Measurements from ENCODE around the gene CTBP2.
"Not testable (repeated sequence)": the region's sequence is repeated elsewhere in the genome, so short reads cannot be mapped to it uniquely, and the experiment has no call there.

Gene CTBP2

DNA sequence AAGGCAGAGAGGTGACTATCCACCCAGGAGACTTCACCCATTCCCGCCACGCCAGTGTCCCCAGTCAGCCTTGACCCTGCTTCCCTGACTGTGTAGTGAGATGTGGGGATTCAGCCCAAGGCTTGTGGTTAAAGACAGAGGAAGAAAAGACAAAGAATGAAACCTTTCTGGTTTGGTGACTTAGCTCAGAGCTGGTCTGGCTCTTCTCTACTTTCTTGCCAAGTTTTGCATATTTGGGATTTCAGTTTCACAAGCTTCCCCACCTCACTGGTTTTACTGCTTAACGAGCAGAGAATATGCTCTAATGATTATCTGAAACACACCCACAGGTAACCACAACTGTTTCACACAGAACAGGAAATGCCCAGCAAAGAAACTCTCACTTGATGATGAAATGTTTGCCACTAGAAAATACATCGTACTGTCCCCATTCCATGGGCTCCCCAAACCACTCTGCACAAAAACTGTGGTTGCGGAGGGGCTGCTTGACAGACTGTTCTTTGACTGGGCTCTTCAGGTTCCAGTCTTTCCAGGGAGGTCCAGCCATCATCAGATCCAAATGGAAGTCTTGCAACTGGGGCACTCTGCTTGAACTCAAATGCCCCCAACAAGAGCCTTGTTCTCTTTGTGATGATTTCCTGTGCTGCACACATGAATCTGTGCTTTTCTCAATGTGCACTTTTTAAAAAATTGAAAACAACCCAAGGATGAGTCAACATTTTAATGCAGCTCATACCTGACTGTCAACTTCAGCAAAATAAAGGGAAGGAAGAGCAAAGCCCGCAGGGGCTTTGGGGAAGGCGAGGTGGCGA is 95.5 kb downstream of the CTBP2 start:
- peak; percentile 54 for DNase-seq (ENCODE audit: low read depth in 2 of 2)

DNA sequence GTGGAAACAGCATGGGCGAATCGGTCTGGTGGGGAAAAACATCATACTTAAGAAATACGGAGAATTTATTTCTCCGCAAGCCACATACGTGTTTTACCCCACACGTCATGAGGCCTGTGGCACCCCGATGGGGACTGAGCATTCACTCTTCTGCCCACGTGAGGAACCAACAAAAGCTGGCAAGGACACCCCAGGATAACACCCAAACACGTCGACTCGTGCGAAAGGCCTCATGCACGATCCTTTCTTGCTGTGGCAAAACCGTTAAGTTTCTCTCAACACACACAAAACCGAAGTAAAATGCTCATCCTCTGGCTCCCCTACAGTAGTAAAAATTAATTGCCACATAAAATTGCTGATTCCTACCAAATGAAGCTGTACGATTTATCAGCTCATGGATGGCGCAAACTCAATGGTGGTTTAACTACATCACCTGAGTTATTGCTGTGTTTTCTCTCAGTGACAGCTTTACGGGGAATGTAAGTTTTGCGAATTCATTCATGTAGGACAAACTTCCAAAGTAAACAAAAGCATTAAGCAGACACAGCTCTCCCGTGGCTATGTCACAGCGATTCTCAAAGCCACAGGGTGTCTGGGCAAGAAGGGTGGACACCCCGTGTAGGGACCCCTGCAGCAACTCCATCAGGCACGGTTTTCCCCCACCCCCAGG is 97.0 kb downstream of the CTBP2 start:
- DNase-seq (ENCODE audit: low read depth in 2 of 2), result no peak

DNA sequence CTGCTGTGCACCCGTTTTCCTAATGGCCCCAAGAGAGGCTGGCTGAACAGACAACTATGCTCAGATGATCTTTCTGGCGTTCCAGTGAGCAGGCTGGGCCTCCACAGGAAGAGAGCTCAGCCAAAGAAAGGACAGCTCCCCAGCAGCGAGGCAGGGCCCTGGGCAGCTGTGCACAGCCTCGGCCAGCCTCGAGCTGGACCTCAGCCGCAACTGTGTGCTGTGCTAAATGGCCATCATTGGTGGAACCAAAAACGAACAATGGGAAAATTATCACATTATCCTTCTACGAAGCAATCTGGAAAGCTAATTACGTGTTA is 97.5 kb downstream of the CTBP2 start:
- DNase-seq (ENCODE audit: low read depth in 2 of 2), result no peak

GRCh38 chr10:125062227-125062913 is 98.0 kb downstream of the CTBP2 start:
- no peak for DNase-seq (ENCODE audit: low read depth in 2 of 2)

DNA sequence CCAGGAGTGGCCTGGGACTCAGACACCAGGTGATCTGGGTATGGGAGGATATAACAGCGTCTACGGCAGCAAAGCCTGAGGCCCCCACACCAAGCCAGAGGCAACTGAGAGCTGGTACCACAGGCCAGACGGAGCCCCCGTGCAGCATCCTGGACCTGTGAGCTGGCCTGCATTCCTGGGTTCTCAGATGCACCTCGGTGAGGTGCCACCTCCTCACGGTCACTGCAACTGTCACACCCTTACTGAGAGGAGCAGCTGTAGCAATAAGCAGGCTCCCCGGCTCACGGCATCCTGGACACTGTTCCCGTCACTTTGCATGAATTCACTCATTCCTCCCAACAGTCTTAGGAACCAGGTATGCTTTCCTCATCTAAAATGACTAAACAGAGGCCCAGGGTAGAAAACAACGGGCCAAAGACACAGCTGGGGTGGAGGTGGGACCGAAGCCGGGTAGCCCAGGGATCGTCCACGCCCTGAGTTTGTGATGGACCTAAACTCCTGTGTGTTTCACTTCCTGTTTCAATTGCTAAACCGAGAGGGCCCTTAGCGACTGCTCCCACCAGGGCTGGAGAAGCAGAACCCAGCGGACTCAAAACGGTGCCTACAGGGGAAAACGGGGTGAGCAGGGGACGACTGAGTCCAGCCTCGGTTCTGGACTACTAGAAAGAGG is 98.7 kb downstream of the CTBP2 start:
- DNase-seq (ENCODE audit: low read depth in 2 of 2), result no peak

DNA sequence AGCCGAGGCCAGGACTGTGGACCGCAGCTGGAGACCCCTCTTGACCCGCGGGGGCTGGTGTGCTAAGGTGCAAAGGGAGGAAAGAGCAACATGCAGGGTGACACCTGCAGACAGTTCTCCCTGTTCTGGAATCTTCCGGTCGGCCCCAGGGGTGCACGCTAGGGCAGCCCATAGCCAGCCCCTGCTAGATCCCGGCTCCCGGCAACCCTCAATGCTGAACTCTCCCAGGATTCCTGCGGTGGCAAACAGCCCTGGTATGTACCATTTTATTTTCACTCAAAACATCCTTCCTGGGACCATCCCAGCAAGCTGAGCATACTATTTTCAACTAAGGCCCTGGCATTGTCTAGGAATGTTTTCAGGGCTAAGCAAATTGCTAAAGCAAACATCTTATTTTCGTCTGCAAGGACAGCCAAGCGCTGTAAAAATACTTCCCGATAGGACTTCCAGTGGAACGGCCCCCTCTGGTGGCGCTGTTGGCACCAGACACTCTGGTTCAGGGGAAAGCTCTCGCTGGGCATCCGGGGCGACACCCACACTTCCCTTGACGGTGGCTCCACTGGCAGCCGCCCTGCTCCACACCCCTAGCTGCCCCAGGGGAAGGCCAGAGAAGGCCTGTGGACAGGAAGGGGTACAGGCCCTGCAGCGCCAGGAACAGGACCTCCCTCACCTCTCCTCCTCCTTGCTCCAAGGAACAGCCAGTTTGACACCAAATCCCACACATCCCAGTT is 99.4 kb downstream of the CTBP2 start:
- peak in 1 of 2 experiments; percentile 55 for DNase-seq (ENCODE audit: low read depth in 2 of 2)

GRCh38 chr10:125060482-125060825 is 99.9 kb downstream of the CTBP2 start:
- DNase-seq (ENCODE audit: low read depth in 2 of 2), result no peak

GRCh38 chr10:125060026-125060425 is 100.3 kb downstream of the CTBP2 start:
- peak in 1 of 2 experiments; percentile 52 for DNase-seq (ENCODE audit: low read depth in 2 of 2)

- not testable (repeated sequence) for DNase-seq (ENCODE audit: low read depth in 2 of 2)
Measured at GRCh38 chr10:125059348-125059747, 101.0 kb downstream of the CTBP2 start.

GRCh38 chr10:125057158-125058001 is 103.0 kb downstream of the CTBP2 start:
- peak in 1 of 2 experiments; percentile 52 for DNase-seq (ENCODE audit: low read depth in 2 of 2)

GRCh38 chr10:125056161-125057132 is 103.9 kb downstream of the CTBP2 start:
- no peak for DNase-seq (ENCODE audit: low read depth in 2 of 2)

DNA sequence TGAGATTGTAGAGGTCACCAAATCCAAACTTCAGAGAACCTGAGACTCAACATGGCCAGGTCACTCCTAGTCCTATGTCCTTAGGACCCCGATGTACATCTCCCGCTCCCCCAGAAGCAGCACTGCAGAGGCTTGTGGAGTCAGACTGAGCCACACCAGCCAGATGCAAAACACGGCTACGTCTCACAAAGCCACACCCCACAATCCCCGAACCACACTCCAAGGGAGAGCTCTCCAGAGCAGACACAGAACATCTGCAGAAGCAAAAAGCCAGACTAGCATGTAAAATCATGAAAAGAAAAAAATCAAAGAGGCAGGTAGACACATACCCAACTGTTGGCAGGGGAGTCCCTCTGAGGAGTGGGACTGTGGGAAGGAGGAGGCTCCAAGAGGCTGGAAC is 104.9 kb downstream of the CTBP2 start:
- no peak for DNase-seq (ENCODE audit: low read depth in 2 of 2)

DNA sequence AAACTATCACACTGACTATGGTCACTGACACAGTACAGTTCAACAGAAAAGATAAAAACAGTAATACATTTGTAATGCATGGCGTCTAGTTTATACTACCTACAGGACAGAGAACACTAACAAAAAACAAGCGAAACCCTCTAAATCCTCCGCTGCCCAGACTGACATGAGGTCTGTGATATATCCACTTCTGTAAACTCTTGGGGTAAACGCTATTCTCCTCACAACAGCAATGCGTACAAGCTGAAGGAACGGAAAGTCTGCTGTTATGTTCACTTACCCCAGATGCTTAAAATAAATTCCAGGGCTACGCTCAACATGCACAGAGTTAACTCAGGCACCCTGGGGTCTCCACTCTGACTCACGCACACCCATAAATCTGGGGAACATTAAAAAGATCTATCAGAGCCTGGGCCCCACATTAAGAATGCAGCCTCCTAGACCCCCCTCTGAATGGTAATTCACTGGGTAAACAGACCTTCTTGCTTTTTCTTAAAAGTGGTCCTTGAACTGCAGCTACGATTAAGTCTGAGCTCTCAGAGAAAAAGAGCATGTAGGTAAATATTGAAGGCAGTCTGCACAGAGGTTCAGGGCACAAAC is 105.6 kb downstream of the CTBP2 start:
- no peak for DNase-seq (ENCODE audit: low read depth in 2 of 2)

- DNase-seq (ENCODE audit: low read depth in 2 of 2), result no peak
Measured at GRCh38 chr10:125054216-125054615, 106.1 kb downstream of the CTBP2 start.

- DNase-seq (ENCODE audit: low read depth in 2 of 2), result no peak
Measured at GRCh38 chr10:125052146-125052545, 108.2 kb downstream of the CTBP2 start.

- no peak for DNase-seq (ENCODE audit: low read depth in 2 of 2)
Measured at GRCh38 chr10:125050383-125050782, 110.0 kb downstream of the CTBP2 start.

DNA sequence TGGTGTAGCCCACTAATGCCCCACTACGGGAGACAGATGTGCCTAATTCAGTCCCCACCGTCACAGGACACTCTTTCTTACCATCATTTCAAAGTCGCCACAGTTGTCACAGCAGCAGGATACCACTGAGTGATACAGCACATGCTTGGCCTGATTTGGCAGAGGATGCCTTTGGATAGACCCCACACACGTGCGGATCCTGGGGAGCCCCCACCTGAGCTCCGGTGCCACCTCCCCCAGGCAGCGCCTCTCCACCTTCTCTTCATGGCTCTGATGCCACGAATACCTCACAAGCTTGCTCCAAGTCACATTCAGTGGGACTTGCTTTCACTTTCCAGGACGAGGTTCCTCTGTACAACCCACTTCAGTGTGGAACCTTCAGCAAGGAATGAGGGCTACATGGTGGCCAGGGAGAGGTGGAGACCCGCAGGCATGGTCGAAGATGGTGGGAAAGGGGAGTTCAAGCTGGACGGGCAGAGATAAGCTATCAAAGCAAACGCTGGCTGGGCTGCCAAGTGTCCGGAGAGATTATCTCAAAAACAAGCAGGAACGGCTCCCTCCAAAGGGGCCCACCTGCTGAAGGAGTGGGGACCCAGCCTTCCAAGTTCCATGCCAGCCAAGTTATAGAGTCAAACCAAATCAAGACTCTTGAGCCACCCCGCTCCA is 111.0 kb downstream of the CTBP2 start:
- DNase-seq (ENCODE audit: low read depth in 2 of 2), result no peak

- DNase-seq (ENCODE audit: low read depth in 2 of 2), result no peak
Measured at GRCh38 chr10:125048094-125048864, 112.1 kb downstream of the CTBP2 start.

Measured in fibroblast of skin of left biceps (primary cell).